ENCODE data around the gene CTDP1.

Gene CTDP1

DNA sequence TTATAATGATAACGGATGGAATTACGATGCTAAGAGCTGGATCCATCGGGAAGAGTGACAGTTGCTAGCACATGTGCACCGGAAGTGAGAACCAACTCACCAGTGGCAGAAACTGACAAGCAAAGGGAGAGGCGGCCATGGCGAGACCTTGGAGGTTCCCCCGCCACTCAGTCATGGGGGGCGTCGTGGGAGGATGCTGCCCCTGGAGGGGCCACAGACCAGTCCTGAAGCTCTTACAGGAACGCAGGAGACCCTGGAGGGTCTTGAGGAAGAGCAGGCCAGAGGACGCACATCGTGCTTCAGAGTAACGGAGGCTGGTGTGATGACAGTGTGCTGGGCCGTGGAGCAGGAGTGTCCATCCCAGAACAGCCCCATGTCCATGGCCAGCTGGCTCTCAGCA lies 65.0 kb downstream of the CTDP1 start:
- ChIA-PET CTCF (no interaction called here), POLR2A (no interaction called here)
- H3K36me3 ChIP-seq (ENCODE audit: control insufficient read depth in 2 of 2, insufficient read depth in 1 of 2, low read length in 2 of 2), result peaks cover 0 to 9% of the 10 kb centered on the region in 2 experiments; a peak in 1 of 3 replicates
- no peaks in the 10 kb centered on the region for H3K9me3 ChIP-seq (ENCODE audit: control insufficient read depth, insufficient read depth, low read depth, low read length)
- H3K27ac ChIP-seq (ENCODE audit: extremely low read depth, low read depth, low read length), result no peak overlapping the region
- H3K4me3 ChIP-seq (ENCODE audit: low read depth, low read length), result no peak overlapping the region
- TF ChIP-seq ZBTB21 (tag by site-specific recombination; IDR thresholded peaks at IDR 0.05), result no peak
- TF ChIP-seq, protein P1, sequence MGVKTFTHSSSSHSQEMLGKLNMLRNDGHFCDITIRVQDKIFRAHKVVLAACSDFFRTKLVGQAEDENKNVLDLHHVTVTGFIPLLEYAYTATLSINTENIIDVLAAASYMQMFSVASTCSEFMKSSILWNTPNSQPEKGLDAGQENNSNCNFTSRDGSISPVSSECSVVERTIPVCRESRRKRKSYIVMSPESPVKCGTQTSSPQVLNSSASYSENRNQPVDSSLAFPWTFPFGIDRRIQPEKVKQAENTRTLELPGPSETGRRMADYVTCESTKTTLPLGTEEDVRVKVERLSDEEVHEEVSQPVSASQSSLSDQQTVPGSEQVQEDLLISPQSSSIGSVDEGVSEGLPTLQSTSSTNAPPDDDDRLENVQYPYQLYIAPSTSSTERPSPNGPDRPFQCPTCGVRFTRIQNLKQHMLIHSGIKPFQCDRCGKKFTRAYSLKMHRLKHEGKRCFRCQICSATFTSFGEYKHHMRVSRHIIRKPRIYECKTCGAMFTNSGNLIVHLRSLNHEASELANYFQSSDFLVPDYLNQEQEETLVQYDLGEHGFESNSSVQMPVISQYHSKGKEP (tag by site-specific recombination; IDR thresholded peaks at IDR 0.05), result no peak
- TF ChIP-seq, protein P2, sequence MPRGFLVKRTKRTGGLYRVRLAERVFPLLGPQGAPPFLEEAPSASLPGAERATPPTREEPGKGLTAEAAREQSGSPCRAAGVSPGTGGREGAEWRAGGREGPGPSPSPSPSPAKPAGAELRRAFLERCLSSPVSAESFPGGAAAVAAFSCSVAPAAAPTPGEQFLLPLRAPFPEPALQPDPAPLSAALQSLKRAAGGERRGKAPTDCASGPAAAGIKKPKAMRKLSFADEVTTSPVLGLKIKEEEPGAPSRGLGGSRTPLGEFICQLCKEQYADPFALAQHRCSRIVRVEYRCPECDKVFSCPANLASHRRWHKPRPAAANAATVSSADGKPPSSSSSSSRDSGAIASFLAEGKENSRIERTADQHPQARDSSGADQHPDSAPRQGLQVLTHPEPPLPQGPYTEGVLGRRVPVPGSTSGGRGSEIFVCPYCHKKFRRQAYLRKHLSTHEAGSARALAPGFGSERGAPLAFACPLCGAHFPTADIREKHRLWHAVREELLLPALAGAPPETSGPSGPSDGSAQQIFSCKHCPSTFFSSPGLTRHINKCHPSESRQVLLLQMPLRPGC (tag by site-specific recombination; IDR thresholded peaks at IDR 0.05), result no peak
- no peak for TF ChIP-seq ZNF664 (tag by site-specific recombination; IDR thresholded peaks at IDR 0.05)
- TF ChIP-seq, protein P3, sequence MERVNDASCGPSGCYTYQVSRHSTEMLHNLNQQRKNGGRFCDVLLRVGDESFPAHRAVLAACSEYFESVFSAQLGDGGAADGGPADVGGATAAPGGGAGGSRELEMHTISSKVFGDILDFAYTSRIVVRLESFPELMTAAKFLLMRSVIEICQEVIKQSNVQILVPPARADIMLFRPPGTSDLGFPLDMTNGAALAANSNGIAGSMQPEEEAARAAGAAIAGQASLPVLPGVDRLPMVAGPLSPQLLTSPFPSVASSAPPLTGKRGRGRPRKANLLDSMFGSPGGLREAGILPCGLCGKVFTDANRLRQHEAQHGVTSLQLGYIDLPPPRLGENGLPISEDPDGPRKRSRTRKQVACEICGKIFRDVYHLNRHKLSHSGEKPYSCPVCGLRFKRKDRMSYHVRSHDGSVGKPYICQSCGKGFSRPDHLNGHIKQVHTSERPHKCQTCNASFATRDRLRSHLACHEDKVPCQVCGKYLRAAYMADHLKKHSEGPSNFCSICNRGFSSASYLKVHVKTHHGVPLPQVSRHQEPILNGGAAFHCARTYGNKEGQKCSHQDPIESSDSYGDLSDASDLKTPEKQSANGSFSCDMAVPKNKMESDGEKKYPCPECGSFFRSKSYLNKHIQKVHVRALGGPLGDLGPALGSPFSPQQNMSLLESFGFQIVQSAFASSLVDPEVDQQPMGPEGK (tag by site-specific recombination; IDR thresholded peaks at IDR 0.05), result no peak
- TF ChIP-seq ZNF354C (tag by site-specific recombination; IDR thresholded peaks at IDR 0.05; ENCODE audit: borderline replicate concordance, low read depth), result no peak
- TF ChIP-seq ZBTB20 (tag by site-specific recombination; IDR thresholded peaks at IDR 0.05), result no peak
- no peak for TF ChIP-seq ZNF48 (tag by site-specific recombination; IDR thresholded peaks at IDR 0.05)
- H3K4me1 ChIP-seq (ENCODE audit: control insufficient read depth, insufficient read depth, low read length), result no peaks in the 10 kb centered on the region

DNA sequence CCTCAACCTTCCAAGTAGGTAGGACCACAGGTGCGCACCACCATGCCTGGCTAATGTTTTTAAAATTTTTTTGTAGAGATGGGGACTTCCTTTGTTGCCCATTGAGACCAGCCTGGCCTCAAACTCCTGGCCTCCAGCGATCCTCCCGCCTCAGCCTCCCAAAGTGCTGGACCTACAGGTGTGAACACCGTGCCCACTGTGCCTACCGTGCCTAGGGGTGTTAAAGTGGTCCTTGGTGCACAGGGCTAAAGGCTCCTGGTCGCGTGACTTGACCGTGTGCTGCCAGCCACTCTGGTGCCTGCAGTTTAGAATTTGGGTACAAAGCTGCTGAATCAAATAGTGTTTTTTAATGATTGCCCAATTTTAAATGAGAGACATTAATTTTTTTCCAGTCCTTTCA lies 67.1 kb downstream of the CTDP1 start:
- no peak for TF ChIP-seq HOXC10 (CRISPR knock-in tag; IDR thresholded peaks at IDR 0.05)
- TF ChIP-seq GLIS1 (tag by site-specific recombination; IDR thresholded peaks at IDR 0.05), result no peak
- no peak for TF ChIP-seq FEZF1 (tag by site-specific recombination; IDR thresholded peaks at IDR 0.05)
- TF ChIP-seq ZNF2 (tag by site-specific recombination; IDR thresholded peaks at IDR 0.05), result no peak
- TF ChIP-seq ZNF292 (tag by site-specific recombination; IDR thresholded peaks at IDR 0.05; ENCODE audit: borderline replicate concordance, low read depth), result no peak
- TF ChIP-seq, protein P4, sequence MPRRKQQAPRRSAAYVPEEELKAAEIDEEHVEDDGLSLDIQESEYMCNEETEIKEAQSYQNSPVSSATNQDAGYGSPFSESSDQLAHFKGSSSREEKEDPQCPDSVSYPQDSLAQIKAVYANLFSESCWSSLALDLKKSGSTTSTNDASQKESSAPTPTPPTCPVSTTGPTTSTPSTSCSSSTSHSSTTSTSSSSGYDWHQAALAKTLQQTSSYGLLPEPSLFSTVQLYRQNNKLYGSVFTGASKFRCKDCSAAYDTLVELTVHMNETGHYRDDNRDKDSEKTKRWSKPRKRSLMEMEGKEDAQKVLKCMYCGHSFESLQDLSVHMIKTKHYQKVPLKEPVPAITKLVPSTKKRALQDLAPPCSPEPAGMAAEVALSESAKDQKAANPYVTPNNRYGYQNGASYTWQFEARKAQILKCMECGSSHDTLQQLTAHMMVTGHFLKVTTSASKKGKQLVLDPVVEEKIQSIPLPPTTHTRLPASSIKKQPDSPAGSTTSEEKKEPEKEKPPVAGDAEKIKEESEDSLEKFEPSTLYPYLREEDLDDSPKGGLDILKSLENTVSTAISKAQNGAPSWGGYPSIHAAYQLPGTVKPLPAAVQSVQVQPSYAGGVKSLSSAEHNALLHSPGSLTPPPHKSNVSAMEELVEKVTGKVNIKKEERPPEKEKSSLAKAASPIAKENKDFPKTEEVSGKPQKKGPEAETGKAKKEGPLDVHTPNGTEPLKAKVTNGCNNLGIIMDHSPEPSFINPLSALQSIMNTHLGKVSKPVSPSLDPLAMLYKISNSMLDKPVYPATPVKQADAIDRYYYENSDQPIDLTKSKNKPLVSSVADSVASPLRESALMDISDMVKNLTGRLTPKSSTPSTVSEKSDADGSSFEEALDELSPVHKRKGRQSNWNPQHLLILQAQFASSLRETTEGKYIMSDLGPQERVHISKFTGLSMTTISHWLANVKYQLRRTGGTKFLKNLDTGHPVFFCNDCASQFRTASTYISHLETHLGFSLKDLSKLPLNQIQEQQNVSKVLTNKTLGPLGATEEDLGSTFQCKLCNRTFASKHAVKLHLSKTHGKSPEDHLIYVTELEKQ (tag by site-specific recombination; IDR thresholded peaks at IDR 0.05; ENCODE audit: borderline replicate concordance), result no peak
- TF ChIP-seq ZNF214 (tag by site-specific recombination; IDR thresholded peaks at IDR 0.05; ENCODE audit: borderline replicate concordance), result no peak
- TF ChIP-seq, protein P5, sequence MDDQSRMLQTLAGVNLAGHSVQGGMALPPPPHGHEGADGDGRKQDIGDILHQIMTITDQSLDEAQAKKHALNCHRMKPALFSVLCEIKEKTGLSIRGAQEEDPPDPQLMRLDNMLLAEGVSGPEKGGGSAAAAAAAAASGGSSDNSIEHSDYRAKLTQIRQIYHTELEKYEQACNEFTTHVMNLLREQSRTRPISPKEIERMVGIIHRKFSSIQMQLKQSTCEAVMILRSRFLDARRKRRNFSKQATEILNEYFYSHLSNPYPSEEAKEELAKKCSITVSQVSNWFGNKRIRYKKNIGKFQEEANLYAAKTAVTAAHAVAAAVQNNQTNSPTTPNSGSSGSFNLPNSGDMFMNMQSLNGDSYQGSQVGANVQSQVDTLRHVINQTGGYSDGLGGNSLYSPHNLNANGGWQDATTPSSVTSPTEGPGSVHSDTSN (CRISPR knock-in tag; IDR thresholded peaks at IDR 0.05), result no peak
- no peak for TF ChIP-seq ZNF16 (tag by site-specific recombination; IDR thresholded peaks at IDR 0.05; ENCODE audit: low read depth)
- no peak for TF ChIP-seq ZNF664 (tag by site-specific recombination; IDR thresholded peaks at IDR 0.05)
- no peak for TF ChIP-seq KLF8 (tag by site-specific recombination; IDR thresholded peaks at IDR 0.05)
- no peak for TF ChIP-seq TRIM28 (IDR thresholded peaks at IDR 0.05; ENCODE audit: borderline replicate concordance, low read length)
- TF ChIP-seq GLI4 (tag by site-specific recombination; IDR thresholded peaks at IDR 0.05), result no peak
- TF ChIP-seq ZNF48 (tag by site-specific recombination; IDR thresholded peaks at IDR 0.05), result no peak
- no peak for TF ChIP-seq WT1 (tag by site-specific recombination; IDR thresholded peaks at IDR 0.05)
- no peak for TF ChIP-seq ZNF366 (tag by site-specific recombination; conservative IDR thresholded peaks at IDR 0.05)
- Histone ChIP-seq H3K27ac (ENCODE audit: extremely low read depth, low read depth, low read length) (no peak overlapping the region), H3K36me3 (ENCODE audit: control insufficient read depth in 2 of 2, insufficient read depth in 1 of 2, low read length in 2 of 2) (no peaks in the 10 kb centered on the region), H3K4me1 (ENCODE audit: control insufficient read depth, insufficient read depth, low read length) (no peaks in the 10 kb centered on the region), H3K9me3 (ENCODE audit: control insufficient read depth, insufficient read depth, low read depth, low read length) (no peaks in the 10 kb centered on the region), H3K4me3 (ENCODE audit: low read depth, low read length) (no peak overlapping the region)
- ChIA-PET POLR2A (no interaction called here), CTCF (interaction anchor here (0.6 to 0.9 kb wide), 2 partner anchors 9 to 662 kb away, joined by 3 to 4 read pairs; no protein-coding TSS in a partner anchor)

All from HEK293 (cell line).